Limb (tissue), 2 donors: ENCODE data around the gene PRSS1.
A peak's percentile ranks its signal among the peaks of the same experiment; 100 is the strongest.
"Not testable (repeated sequence)": the region's sequence is repeated elsewhere in the genome, so short reads cannot be mapped to it uniquely, and the experiment has no call there.

Source experiments
- DNase-seq, 2 donors: peaks; one replicate each; pipeline ENCODE4 v3.0.0-alpha.2; 2016; ENCODE audit errors: extremely low spot score in 2 of 2

Gene PRSS1

GRCh38 chr7:142773230-142773629 is 24.0 kb downstream of the PRSS1 start:
- DNase-seq: no peak

GRCh38 chr7:142773937-142774744 is 24.9 kb downstream of the PRSS1 start:
- DNase-seq: no peak

- no peak for DNase-seq
Observed at GRCh38 chr7:142774826-142775225, 25.6 kb downstream of the PRSS1 start.

- DNase-seq: not testable (repeated sequence)
Observed at GRCh38 chr7:142775351-142776115, 26.3 kb downstream of the PRSS1 start.

- DNase-seq: no peak
Observed at GRCh38 chr7:142776206-142776844, 27.1 kb downstream of the PRSS1 start.

- not testable (repeated sequence) for DNase-seq
Observed at GRCh38 chr7:142776845-142777225, 27.6 kb downstream of the PRSS1 start.

- DNase-seq: no peak
Observed at GRCh38 chr7:142777318-142777717, 28.0 kb downstream of the PRSS1 start.

- DNase-seq: peak; percentile 87 to 90
Observed at GRCh38 chr7:142782922-142783900, 33.9 kb downstream of the PRSS1 start.

- no peak for DNase-seq
Observed at GRCh38 chr7:142784096-142784495, 34.8 kb downstream of the PRSS1 start.

GRCh38 chr7:142784716-142785115 is 35.4 kb downstream of the PRSS1 start:
- no peak for DNase-seq

GRCh38 chr7:142785841-142786250 is 36.6 kb downstream of the PRSS1 start:
- DNase-seq: no peak

- DNase-seq: no peak
Observed at GRCh38 chr7:142787034-142787768, 37.9 kb downstream of the PRSS1 start.

- DNase-seq: no peak
Observed at GRCh38 chr7:142787783-142788182, 38.5 kb downstream of the PRSS1 start.

GRCh38 chr7:142788303-142789289 is 39.3 kb downstream of the PRSS1 start:
- no peak for DNase-seq

- DNase-seq: no peak
Observed at GRCh38 chr7:142789441-142789840, 40.2 kb downstream of the PRSS1 start.

- DNase-seq: no peak
Observed at GRCh38 chr7:142790056-142790455, 40.8 kb downstream of the PRSS1 start.

GRCh38 chr7:142790555-142790954 is 41.3 kb downstream of the PRSS1 start:
- no peak for DNase-seq

GRCh38 chr7:142791502-142791901 is 42.2 kb downstream of the PRSS1 start:
- DNase-seq: no peak

GRCh38 chr7:142792129-142792528 is 42.9 kb downstream of the PRSS1 start:
- DNase-seq: no peak
